HUDEP-2 (cell line): Measurements from ENCODE around the gene TNS3.

Source experiments
- DNase-seq, 76 experiments: peaks; one replicate each; lab custom pipeline; 2025; ENCODE audit not compliant: unreplicated experiment in 76 of 76; lab: John Stamatoyannopoulos, UW

TNS3 gene

DNA sequence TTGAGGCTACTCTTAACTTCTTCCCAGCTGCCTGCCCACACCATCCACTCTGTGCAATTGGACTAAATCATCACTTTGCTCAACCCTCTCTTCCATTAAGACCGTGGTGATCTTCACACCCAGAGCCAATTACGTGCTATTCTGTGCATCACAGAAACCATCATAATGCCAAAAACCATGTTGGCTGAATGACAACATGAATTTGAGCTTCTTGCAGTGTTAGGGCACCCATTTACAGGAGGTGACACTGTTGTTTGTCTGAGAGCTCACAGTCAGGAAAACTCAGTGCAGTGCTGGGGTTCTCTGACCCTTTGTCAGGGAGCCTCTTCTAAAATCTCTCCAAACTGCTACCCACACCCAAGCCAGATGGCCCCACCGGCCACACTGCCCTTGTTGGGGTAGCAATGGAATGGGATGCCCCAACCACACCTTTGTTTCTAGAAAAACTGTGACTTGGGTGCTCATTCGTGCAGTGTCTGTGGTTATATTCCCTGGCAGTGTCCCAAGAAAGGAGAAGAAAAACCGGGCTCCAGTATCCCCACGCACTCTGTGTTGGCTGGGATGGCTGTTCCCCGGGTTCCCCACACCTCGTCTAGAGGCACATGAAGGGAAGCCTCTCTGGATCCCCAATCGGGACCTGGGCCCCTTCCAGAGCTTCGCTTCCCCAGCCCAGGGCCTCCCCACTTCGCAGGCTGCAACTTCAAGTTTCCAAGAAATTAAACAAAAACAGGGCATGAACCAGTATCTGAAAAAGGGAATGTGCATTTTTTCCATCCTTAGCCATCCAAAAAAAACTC lies 2.0 kb upstream of the TNS3 start:
- DNase-seq: no peak

DNA sequence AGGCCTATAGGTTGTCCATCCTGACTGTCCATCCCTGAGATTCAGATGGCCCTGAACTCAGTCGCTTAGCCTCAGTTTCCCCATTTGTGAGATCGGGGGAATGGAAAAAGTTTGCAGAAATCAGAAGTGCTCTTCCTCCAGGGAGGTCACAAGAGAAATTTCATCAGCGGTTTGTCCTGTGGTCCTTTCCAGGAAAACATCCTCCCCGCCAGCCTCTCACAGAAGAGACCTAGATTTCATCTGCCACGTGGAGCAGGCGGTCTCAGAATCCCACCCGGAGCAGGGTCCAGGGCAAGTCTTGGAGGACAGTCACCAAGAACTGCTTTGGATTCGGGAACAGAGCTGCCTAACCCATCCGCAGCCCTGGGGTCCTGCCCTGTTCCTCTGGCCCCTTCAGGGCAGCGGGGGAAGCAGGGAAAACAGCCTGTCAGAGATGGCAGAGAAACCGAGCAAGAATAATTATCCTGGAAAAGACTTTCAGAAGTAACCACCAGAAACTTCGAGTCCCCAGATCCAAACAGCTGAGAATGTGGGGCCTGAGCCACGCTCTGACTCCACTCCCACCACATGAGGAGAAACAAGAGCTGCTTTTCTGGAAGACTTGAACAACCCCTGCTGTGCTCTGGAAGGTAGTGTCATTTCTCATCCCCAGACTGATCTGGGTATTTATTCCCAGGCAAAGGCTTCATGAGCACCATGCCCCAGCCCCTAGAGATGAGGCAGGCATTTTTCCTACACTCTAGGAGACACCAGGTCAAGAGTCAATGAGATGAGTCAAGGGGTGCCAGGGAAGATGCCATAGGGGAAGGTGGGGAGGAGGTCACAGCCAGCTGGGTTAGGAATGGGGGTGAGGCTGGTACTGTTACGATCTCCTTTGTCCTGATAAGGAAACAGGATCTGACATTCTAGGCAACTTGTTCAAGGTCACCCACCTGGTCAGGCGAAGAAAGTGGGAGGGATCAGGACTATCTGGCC lies 1.1 kb upstream of the TNS3 start:
- no peak for DNase-seq

DNA sequence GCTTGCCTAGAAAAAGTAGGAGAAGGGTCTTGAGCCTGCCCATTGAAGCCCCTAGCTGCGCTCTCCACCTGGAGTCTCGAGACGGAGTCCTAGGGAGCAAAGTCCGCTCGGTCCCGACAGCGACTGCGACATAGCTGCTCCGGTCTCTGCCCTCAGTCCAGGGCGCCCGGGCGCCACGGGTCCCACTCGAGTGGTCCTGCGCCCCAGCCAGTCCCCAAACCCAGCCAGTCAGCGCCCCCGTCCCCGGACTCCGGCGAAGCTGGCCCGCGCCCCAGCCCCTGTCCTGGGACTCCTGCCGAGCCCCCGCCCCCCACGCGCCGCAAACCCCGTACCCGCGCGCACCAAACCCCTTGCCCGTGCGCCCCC lies 490 bp downstream of the TNS3 start:
- peak in 5 of 76 experiments; percentile 19 to 50 (median 38) for DNase-seq

- peak in 25 of 76 experiments; percentile 4 to 47 (median 23) for DNase-seq
Observed at GRCh38 chr7:47580811-47581331, 1.0 kb downstream of the TNS3 start.

- peak in 20 of 76 experiments; percentile 7 to 58 (median 24) for DNase-seq
Observed at GRCh38 chr7:47580175-47580706, 1.7 kb downstream of the TNS3 start.

DNA sequence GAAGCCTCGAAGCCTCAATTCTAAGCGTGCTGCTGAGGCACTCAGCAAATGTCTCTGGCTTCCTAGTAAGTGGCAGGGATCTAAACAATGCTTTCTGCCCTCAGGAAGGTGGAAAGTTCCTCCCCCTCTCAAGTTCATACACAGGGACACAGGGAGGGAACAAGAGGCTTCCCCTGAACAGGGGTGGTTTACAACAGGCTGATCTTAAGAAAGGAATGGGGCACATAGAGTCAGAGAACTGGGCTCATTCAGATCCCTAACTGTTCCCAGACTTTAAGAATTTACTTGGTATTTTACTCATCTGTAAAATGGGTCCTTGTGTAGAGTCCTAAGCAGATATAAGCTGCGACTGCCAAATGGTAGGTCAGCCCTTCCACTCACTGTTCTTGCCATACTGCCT lies 2.5 kb downstream of the TNS3 start:
- no peak for DNase-seq

- DNase-seq: no peak
Observed at GRCh38 chr7:47578579-47579270, 3.2 kb downstream of the TNS3 start.

GRCh38 chr7:47577321-47577919 lies 4.5 kb downstream of the TNS3 start:
- no peak for DNase-seq

DNA sequence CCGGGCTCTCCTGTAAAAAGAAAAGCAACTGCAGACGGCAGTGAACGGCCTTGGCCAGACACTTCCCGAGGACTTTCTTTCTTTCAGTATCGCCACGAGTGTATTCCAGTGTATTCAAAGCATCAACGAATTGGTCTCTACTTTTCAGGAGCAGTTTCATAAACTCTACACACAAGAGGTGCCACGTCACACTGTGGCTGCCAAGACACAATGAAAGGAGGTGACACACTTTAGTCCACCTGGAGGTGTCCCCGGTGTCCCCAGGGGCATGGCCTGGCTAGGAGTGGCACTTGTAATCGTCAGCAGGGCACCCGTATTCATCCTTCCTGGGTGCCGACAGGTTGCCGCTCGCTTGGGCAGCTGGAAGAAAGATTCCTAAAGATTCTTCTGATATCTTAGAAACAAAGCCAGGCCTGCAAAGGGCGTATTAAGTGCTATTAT lies 5.0 kb downstream of the TNS3 start:
- DNase-seq: no peak

- peak in 22 of 76 experiments; percentile 8 to 52 (median 26) for DNase-seq
Observed at GRCh38 chr7:47576031-47576865, 5.7 kb downstream of the TNS3 start.

GRCh38 chr7:47574482-47575329 lies 7.2 kb downstream of the TNS3 start:
- DNase-seq: no peak

- DNase-seq: no peak
Observed at GRCh38 chr7:47573758-47574481, 8.0 kb downstream of the TNS3 start.

- peak in 2 of 76 experiments; percentile 12 to 21 for DNase-seq
Observed at GRCh38 chr7:47572939-47573757, 8.8 kb downstream of the TNS3 start.

GRCh38 chr7:47572094-47572445 lies 9.8 kb downstream of the TNS3 start:
- peak in 55 of 76 experiments; percentile 39 to 85 (median 74) for DNase-seq

DNA sequence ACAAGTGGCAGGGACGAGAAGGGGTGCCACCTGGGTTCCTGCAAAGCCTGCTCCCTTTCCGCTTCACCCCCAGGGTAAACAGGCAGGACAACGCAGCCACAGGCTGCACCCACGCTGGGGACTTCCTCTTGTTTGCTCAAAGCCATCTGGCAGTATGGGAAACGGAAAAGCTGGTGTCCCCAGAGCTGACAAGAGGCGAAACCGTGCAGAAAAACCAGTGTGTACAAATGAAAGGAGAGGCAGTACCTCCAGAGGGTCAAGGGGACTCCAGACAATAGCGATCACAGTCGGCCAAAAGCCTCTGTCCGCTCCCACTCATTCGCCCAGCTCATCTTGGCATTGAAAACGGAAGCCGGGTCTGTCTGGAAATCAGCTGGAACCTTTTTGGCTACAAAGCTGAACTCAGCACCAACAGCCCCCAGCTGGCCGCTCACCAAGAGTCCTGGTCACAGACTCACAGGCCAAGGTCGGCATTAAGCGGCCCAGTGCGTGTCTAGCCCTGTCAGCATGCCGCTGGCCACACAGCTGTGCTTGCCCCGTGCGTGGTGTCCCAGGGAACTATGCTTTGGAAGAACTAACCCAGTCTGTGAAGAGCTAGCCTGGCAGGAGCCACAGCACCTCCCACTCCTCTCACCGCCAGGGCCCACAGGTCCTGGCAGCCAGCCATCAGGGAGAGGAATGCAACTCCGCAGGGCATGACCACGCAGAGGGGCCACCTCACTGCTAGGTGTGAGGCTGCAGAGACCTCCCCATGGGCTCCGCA lies 10.4 kb downstream of the TNS3 start:
- peak in 73 of 76 experiments; percentile 18 to 85 (median 73) for DNase-seq

- DNase-seq: peak in 1 of 76 experiments; percentile 17
Observed at GRCh38 chr7:47570649-47571050, 11.3 kb downstream of the TNS3 start.
